Osteoblast (primary cell): ENCODE measurements around the gene SDC3. TPM values are rescaled to one million over a fixed set of nuclear protein-coding genes. Genes with fewer than 3 reads are reported as not detected.

Experiments
- DNase-seq: peaks from one replicate; pipeline ENCODE4 v3.0.0; 2011; ENCODE audit warnings: low spot score, mixed read lengths; ENCODE audit not compliant: insufficient read length; ENCODE audit errors: missing footprints
- H2AFZ ChIP-seq: 2 replicates; pipeline ENCODE4 v1.6.0; 2011; ENCODE audit warnings: mild to moderate bottlenecking, low read length
- H3K27ac ChIP-seq: 2 replicates; pipeline ENCODE4 v1.5.1; 2011; ENCODE audit warnings: mild to moderate bottlenecking, low read depth, low read length, moderate library complexity
- H3K27me3 ChIP-seq: 2 replicates; pipeline ENCODE4 v1.6.0; 2012; ENCODE audit warnings: mild to moderate bottlenecking, control low read depth, inconsistent platforms, low read length, moderate library complexity; ENCODE audit not compliant: insufficient read depth
- H3K36me3 ChIP-seq: 2 replicates; pipeline ENCODE4 v1.5.1; 2011; ENCODE audit warnings: mild to moderate bottlenecking, low read length, control low read depth, moderate library complexity; ENCODE audit not compliant: insufficient read depth
- H3K4me1 ChIP-seq: 2 replicates; pipeline ENCODE4 v1.5.1; 2011; ENCODE audit warnings: mild to moderate bottlenecking, low read length, control low read depth, moderate library complexity; ENCODE audit not compliant: insufficient read depth
- H3K4me2 ChIP-seq: 2 replicates; pipeline ENCODE4 v1.6.0; 2011; ENCODE audit warnings: mild to moderate bottlenecking, low read length; ENCODE audit not compliant: insufficient read depth
- H3K4me3 ChIP-seq: fragments of 200-600 bp; sonication (generic); 3 replicates; pipeline ENCODE4 v1.5.1; 2012; ENCODE audit warnings: mild to moderate bottlenecking, low read length, inconsistent platforms; ENCODE audit not compliant: insufficient read depth
- H3K79me2 ChIP-seq: 2 replicates; pipeline ENCODE4 v1.6.0; 2012; ENCODE audit warnings: mild to moderate bottlenecking, low read length, control low read depth, inconsistent platforms; ENCODE audit not compliant: insufficient read depth
- H3K9me3 ChIP-seq: 2 replicates; pipeline ENCODE4 v1.5.1; 2011; ENCODE audit warnings: low read depth, low read length, control low read depth
- H4K20me1 ChIP-seq: 2 replicates; pipeline ENCODE4 v1.6.0; 2012; ENCODE audit warnings: mild to moderate bottlenecking, low read length, control low read depth; ENCODE audit not compliant: insufficient read depth
- total RNA-seq: library from RNA; depleted of rRNA; stranded (reverse); fragments of >200 nt; gene quantifications from 2 replicates; pipeline ENCODE4 v1.2.3, GENCODE V29; 2012
- TF ChIP-seq, protein P1 (sequence below): IDR thresholded peaks from 2 replicates; pipeline ENCODE4 v1.5.1; 2011; ENCODE audit warnings: mild to moderate bottlenecking, low read depth, low read length, moderate library complexity; ENCODE audit errors: extremely low read depth

SDC3 gene
- total RNA-seq, 1 donor = 39.8 TPM

DNA sequence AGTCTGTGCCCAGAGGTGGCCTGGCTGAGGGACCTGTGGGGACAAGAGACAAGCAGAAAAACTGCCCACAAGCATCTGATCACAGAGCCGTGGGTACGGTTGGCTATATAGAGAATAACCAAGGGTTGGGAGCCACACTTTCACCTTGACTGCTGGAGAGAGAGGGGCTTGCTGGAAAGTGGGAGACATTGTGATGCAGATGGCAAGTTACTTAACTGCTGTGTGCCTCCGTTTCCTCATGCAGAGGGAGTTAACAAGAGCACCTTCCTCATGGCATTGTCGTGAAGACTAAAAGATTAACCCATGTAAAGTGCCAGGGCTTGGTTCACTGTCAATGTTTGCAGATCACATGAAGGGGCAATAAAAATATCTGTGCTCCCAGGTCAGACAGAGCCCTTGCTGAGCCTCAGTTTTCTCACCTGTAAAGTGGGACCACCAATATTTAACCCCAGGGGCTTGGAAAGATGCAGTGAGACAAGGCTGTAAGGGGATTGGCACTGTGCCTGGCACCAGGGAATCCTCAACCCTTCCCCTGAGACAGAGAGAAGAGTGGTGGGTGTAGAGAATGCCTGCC lies 52.8 kb downstream of the SDC3 start:
- H2AFZ ChIP-seq = no peak overlapping the region
- H3K27me3 ChIP-seq = no peaks in the 10 kb centered on the region
- H3K79me2 ChIP-seq = no peaks in the 10 kb centered on the region
- no peak overlapping the region for H3K27ac ChIP-seq
- H3K4me1 ChIP-seq = peaks cover 9% of the 10 kb centered on the region
- no peak for DNase-seq
- H3K9me3 ChIP-seq = no peaks in the 10 kb centered on the region
- no peak overlapping the region for H3K4me3 ChIP-seq
- no peaks in the 10 kb centered on the region for H3K36me3 ChIP-seq
- H3K4me2 ChIP-seq = no peak overlapping the region
- TF ChIP-seq, protein P1, sequence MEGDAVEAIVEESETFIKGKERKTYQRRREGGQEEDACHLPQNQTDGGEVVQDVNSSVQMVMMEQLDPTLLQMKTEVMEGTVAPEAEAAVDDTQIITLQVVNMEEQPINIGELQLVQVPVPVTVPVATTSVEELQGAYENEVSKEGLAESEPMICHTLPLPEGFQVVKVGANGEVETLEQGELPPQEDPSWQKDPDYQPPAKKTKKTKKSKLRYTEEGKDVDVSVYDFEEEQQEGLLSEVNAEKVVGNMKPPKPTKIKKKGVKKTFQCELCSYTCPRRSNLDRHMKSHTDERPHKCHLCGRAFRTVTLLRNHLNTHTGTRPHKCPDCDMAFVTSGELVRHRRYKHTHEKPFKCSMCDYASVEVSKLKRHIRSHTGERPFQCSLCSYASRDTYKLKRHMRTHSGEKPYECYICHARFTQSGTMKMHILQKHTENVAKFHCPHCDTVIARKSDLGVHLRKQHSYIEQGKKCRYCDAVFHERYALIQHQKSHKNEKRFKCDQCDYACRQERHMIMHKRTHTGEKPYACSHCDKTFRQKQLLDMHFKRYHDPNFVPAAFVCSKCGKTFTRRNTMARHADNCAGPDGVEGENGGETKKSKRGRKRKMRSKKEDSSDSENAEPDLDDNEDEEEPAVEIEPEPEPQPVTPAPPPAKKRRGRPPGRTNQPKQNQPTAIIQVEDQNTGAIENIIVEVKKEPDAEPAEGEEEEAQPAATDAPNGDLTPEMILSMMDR = no peak
- peaks cover 2% of the 10 kb centered on the region for H4K20me1 ChIP-seq

DNA sequence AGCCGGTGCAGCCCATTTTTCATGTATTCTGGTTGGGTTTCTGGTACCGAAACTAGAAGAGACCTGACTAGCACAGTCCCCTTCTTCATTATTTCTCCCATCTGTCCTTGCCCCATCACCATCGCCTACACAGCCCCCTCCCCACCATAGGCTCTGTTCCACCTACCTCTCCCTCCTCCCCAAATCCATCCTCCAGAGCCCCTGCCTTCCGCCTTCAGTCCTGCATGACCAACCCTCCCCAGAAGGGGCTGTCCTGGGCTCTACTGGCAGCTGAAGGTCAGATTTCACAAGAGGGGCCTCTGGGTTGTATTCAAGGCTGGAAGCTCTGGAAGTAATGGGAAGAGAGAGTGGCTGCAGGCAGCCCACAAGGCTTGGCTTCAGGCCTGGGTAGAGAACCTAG lies 55.2 kb downstream of the SDC3 start:
- no peak overlapping the region for H2AFZ ChIP-seq
- no peak overlapping the region for H3K4me2 ChIP-seq
- no peaks in the 10 kb centered on the region for H3K79me2 ChIP-seq
- H3K27me3 ChIP-seq = no peaks in the 10 kb centered on the region
- no peaks in the 10 kb centered on the region for H4K20me1 ChIP-seq
- no peak for DNase-seq
- TF ChIP-seq, protein P1 = no peak
- H3K4me1 ChIP-seq = peaks cover under 1% of the 10 kb centered on the region
- H3K27ac ChIP-seq = no peak overlapping the region
- no peaks in the 10 kb centered on the region for H3K36me3 ChIP-seq
- H3K9me3 ChIP-seq = no peaks in the 10 kb centered on the region
- H3K4me3 ChIP-seq = no peak overlapping the region

DNA sequence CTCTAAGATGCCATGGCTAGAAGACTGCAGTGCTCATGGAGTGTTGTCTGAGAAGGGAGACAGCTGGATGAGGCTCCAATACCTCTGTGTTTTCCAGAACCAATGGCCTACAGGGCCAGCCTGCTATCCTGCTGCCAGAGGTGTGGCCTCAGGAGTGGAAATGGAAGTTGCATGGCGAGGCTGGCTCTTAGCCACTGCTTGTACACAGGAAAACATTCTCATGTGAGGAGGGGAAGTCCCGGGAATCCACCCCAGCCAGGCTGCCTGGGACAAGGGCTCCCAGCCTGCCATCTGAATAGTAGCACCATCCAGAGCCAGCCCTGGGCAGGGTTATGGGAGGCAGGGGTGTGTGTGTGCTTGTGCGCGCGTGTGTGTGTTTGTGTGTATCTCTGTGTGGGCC lies 56.5 kb downstream of the SDC3 start:
- H3K4me3 ChIP-seq = no peak overlapping the region
- H4K20me1 ChIP-seq = no peaks in the 10 kb centered on the region
- no peaks in the 10 kb centered on the region for H3K9me3 ChIP-seq
- no peak for DNase-seq
- H3K36me3 ChIP-seq = no peaks in the 10 kb centered on the region
- H3K27ac ChIP-seq = no peak overlapping the region
- no peaks in the 10 kb centered on the region for H3K79me2 ChIP-seq
- TF ChIP-seq, protein P1 = no peak
- no peaks in the 10 kb centered on the region for H3K27me3 ChIP-seq
- no peak overlapping the region for H2AFZ ChIP-seq
- H3K4me2 ChIP-seq = no peak overlapping the region
- H3K4me1 ChIP-seq = no peaks in the 10 kb centered on the region

DNA sequence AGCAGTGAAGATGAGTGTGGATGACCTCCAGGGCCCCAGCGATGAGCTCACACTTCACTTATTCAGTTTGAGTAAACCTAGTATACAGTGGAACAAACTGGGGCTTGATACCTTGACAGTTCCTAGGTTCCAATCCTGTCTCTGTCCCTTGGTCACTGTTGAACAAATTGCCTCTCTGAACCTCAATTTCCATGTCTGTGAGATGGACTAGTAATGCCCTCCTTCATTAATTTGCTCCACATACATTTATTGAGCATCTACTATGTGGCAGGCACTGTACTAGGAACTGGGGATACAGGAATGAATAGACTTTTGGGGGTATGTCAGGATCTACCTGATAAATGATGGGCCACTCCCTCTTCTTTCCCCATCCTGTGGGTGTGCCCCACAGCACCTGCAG lies 57.3 kb downstream of the SDC3 start:
- no peaks in the 10 kb centered on the region for H3K36me3 ChIP-seq
- peaks cover 1% of the 10 kb centered on the region for H3K27me3 ChIP-seq
- no peak overlapping the region for H3K4me3 ChIP-seq
- H4K20me1 ChIP-seq = no peaks in the 10 kb centered on the region
- H3K27ac ChIP-seq = no peak overlapping the region
- no peak overlapping the region for H2AFZ ChIP-seq
- H3K4me1 ChIP-seq = no peaks in the 10 kb centered on the region
- H3K4me2 ChIP-seq = no peak overlapping the region
- no peak for DNase-seq
- H3K9me3 ChIP-seq = no peaks in the 10 kb centered on the region
- TF ChIP-seq, protein P1 = no peak
- H3K79me2 ChIP-seq = no peaks in the 10 kb centered on the region
